ENCODE results near the gene ULK2.

The ULK2 gene

DNA sequence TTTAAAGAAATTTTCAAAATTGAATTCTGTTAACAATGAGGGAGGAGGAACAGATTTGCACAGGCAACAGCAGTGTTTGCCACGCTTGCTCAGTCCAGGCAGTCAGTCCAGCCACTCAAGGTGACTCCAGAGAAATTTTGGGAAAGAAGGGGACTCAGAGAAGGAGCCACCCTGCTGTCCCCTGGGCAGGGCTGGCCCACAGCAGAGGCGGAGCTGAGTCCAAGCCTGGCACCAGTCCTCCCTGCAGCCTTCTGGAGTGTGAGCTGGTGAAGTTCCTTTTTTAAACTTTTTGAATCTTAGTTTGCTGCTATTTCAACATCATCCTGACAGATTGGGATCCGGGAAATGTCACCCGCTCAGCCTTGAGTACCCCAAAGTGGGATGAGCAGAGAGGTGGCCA, 136.9 kb downstream of the ULK2 start:
- TF ChIP-seq, protein P1, sequence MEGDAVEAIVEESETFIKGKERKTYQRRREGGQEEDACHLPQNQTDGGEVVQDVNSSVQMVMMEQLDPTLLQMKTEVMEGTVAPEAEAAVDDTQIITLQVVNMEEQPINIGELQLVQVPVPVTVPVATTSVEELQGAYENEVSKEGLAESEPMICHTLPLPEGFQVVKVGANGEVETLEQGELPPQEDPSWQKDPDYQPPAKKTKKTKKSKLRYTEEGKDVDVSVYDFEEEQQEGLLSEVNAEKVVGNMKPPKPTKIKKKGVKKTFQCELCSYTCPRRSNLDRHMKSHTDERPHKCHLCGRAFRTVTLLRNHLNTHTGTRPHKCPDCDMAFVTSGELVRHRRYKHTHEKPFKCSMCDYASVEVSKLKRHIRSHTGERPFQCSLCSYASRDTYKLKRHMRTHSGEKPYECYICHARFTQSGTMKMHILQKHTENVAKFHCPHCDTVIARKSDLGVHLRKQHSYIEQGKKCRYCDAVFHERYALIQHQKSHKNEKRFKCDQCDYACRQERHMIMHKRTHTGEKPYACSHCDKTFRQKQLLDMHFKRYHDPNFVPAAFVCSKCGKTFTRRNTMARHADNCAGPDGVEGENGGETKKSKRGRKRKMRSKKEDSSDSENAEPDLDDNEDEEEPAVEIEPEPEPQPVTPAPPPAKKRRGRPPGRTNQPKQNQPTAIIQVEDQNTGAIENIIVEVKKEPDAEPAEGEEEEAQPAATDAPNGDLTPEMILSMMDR (IDR thresholded peaks at IDR 0.05; ENCODE audit: borderline replicate concordance, control extremely low read depth, extremely low read depth, insufficient read depth, missing control alignments) = no peak
- in situ Hi-C loops (cut with MboI; ENCODE audit: low sequenced_read_pairs, unreplicated experiment) = no loop called here
- no peak for DNase-seq (ENCODE audit: low spot score)

DNA sequence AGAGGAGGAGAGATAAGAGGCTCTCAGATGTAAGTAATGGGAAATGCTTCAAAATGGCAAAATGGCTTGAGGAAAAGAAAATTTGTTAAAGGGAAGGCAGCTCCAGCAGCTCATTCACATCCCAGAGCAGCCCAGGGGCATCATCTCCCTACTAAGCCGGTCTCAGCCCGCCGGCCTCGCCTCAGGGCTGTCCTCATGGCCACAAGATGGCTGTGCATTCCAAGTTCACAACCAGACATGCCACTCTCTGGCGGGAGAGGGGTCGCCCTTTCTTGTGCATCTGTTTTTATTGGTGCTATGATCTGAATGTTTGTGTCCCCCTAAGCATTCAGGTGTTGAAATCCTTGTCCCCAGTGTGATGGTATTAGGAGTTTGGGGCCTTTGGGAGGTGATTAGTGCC, 137.8 kb downstream of the ULK2 start:
- TF ChIP-seq, protein P1 (IDR thresholded peaks at IDR 0.05; ENCODE audit: borderline replicate concordance, control extremely low read depth, extremely low read depth, insufficient read depth, missing control alignments) = no peak
- no peak for DNase-seq (ENCODE audit: low spot score)
- in situ Hi-C loops (cut with MboI; ENCODE audit: low sequenced_read_pairs, unreplicated experiment) = no loop called here

DNA sequence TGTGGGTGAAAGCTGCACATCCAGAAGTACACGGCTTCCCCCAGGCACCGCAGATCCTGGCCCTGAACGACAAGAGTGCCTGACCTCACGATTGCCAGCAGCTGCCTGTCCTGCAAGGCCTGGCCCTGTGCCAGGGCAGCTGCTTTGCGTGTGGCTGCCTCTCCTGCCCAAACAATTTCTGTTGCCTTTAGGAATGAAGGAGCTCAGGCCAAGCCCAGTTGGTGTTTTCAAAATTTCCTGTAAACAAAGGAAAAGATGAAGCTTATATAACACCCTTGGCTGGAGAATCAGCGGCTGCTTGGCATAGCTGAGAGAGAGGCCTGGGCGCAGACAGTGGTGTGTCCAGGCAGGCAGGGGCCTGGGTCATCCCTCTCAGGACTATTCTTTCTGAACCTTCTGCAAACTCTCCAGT, 139.6 kb downstream of the ULK2 start:
- in situ Hi-C loops (cut with MboI; ENCODE audit: low sequenced_read_pairs, unreplicated experiment) = no loop called here
- no peak for DNase-seq (ENCODE audit: low spot score)
- TF ChIP-seq, protein P1 (IDR thresholded peaks at IDR 0.05; ENCODE audit: borderline replicate concordance, control extremely low read depth, extremely low read depth, insufficient read depth, missing control alignments) = no peak

DNA sequence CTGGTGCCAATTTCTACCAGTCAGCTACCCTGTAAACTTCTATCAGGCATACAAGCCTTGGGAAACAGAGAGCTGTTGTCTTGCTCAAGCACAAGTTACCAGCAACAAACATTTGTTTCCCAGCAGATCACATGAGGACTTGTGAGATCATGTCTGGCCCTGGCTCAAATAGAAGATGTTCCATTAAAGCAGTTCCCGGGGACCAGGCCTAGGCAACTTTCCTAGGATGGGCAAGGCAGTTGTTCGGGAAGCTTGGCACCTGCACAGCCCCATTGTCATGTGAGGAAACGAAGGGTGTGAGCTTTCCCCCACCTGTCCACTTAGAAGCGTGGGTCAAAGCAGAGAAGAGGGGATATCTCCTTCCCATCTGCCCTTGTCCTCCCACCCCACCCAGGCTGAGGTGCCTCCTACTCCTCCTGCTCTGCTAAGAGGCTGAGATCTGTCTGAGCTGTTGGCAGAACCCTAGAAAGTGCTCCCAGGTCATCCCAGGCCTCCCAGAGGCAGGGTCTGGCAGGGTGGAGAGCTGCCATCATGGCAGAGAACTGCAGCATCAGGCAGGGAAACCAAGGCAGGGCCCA, 140.1 kb downstream of the ULK2 start:
- TF ChIP-seq, protein P1 (IDR thresholded peaks at IDR 0.05; ENCODE audit: borderline replicate concordance, control extremely low read depth, extremely low read depth, insufficient read depth, missing control alignments) = no peak

DNA sequence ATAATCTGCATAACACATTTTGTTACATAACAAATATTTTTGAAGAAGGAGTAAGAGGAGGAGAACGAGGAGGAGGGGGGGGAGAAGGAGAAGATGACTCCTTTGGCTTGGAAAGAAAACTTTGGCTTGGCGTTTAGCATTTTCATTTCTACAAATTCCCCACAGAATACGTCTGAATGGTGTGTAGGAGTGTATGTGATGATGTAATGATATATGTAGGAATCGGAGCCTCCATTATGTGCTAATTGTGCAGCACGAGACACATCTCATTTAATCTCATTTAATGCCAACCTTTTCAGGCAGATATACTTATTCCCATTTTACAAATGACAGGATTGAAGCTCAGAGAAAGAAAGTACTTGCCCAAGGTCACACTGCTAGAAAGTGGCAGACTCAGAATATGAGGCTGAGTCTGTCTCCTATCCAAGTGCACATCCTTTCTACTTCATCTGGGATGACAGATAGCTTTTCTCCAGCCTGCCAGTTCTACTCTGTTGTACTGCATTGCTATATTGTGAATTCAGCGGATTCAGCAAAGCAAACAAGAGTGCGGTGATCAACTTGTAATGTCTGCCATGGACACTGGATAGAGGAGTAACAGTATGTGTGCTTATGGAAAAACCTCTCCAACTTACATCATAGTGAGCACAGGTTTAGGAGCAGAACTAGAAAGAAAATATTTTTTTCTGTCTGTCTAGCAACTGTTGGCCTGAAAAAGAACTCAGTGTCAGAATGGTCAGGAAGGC, 140.9 kb downstream of the ULK2 start:
- TF ChIP-seq, protein P1 (IDR thresholded peaks at IDR 0.05; ENCODE audit: borderline replicate concordance, control extremely low read depth, extremely low read depth, insufficient read depth, missing control alignments) = no peak
- in situ Hi-C loops (cut with MboI; ENCODE audit: low sequenced_read_pairs, unreplicated experiment) = no loop called here
- no peak for DNase-seq (ENCODE audit: low spot score)

More for the DNA sequence above, 140.1 kb downstream of the ULK2 start:
- no peak for DNase-seq (ENCODE audit: low spot score)
- in situ Hi-C loops (cut with MboI; ENCODE audit: low sequenced_read_pairs, unreplicated experiment) = no loop called here

DNA sequence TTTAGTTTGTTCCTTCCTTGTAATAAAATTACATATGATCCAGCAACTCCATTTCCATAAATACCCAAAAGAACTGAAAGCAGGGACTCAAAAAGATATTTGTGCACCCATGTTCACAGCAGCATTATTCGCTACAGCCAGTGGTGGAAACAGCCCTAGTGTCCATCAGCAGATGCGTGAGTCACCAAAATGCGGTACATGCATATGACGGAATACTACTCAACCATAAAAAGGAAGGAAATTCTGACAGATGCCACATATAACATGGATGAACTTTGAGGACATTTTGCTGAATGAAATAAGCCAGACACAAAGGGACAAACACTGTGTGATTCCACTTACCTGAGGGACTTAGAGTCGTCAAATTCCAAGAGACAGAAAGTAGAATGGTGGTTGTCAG, 142.2 kb downstream of the ULK2 start:
- TF ChIP-seq, protein P1 (IDR thresholded peaks at IDR 0.05; ENCODE audit: borderline replicate concordance, control extremely low read depth, extremely low read depth, insufficient read depth, missing control alignments) = no peak
- in situ Hi-C loops (cut with MboI; ENCODE audit: low sequenced_read_pairs, unreplicated experiment) = no loop called here

More for the DNA sequence above, 142.2 kb downstream of the ULK2 start:
- DNase-seq (ENCODE audit: low spot score) = no peak

Measured in GM13976 (cell line).